ENCODE results near the gene MS4A10.

The MS4A10 gene

DNA sequence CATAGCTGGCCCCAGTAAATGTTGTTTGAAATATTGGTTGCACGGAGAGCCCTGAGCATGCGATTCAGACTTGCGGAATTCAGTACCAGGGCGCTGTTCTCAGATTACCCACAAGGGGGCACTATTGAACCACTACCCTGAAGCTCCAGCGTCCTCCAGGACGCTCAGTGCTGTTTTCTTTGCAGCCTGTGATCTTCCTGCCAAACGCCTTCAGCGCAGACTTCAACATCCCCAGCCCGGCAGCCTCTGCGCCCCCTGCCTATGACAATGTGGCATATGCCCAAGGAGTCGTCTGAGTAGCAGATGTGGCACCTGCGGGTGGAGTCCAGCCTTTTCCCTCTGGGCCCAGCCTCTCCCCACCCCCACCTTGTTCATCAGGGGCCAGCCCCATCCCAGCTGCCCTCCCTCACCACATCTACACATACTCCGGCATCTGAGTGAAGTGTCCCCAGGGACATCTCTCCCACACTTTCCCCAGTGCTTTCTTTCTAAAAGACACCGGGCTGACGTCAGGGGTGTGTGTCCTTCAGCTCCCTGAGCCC is 9.6 kb upstream of the MS4A10 start:
- Histone ChIP-seq H3K9me3 (no peaks in the 10 kb centered on the region), H3K4me3 (no peak overlapping the region), H3K36me3 (no peaks in the 10 kb centered on the region), H3K27me3 (no peaks in the 10 kb centered on the region), H3K4me1 (peaks cover 60% of the 10 kb centered on the region), H3K9ac (peak overlapping the region; percentile 15; the same call in 1 of the 2 replicates), H3K4me2 (peak overlapping the region; percentile 77), H3K27ac (0 out of 2 replicates have a peak overlapping the region, but pooled peaks have one; percentile 52), H4K20me1 (no peaks in the 10 kb centered on the region)
- no peak for TF ChIP-seq Cebpa-rat (IDR thresholded peaks at IDR 0.05)

DNA sequence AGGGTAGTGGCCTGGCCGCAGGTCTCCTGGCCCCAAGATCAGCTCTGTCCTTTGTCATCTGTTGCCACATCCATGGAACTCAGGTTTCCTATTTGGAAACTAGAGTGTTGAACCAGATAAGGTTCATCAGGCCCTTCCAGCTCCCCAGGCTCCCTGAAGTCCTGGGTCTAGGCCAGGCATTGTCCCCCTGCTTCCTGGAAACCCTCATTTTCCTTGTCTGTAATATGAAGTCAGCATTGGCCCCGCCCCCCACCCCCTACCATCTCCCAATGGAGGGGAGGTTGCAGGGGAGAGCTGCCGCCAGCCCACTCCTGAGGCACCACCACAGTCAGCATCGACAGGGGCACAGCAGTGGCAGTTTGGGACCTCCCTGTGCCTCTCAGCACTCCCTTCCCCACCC is 9.0 kb upstream of the MS4A10 start:
- peaks cover 65% of the 10 kb centered on the region for H3K4me1 ChIP-seq

GRCh38 chr11:60777106-60777505 is 8.0 kb upstream of the MS4A10 start:
- peaks cover 65% of the 10 kb centered on the region for H3K4me1 ChIP-seq
- no peak overlapping the region for H3K27ac ChIP-seq
- no peak overlapping the region for H3K9ac ChIP-seq
- no peak overlapping the region for H3K4me3 ChIP-seq
- no peaks in the 10 kb centered on the region for H3K27me3 ChIP-seq
- H4K20me1 ChIP-seq = no peaks in the 10 kb centered on the region
- H3K4me2 ChIP-seq = peak overlapping the region; percentile 72; the same call in 1 of the 2 replicates
- no peak for TF ChIP-seq Cebpa-rat (IDR thresholded peaks at IDR 0.05)
- no peaks in the 10 kb centered on the region for H3K9me3 ChIP-seq
- H3K36me3 ChIP-seq = no peaks in the 10 kb centered on the region

More for the DNA sequence above, 9.0 kb upstream of the MS4A10 start:
- H3K27ac ChIP-seq = peak overlapping the region; percentile 52; the same call in 1 of the 2 replicates
- no peak overlapping the region for H3K4me3 ChIP-seq
- no peaks in the 10 kb centered on the region for H3K9me3 ChIP-seq
- TF ChIP-seq Cebpa-rat (IDR thresholded peaks at IDR 0.05) = no peak
- H3K36me3 ChIP-seq = no peaks in the 10 kb centered on the region
- H4K20me1 ChIP-seq = no peaks in the 10 kb centered on the region
- peak overlapping the region; percentile 15; the same call in 1 of the 2 replicates for H3K9ac ChIP-seq
- H3K27me3 ChIP-seq = no peaks in the 10 kb centered on the region
- H3K4me2 ChIP-seq = peak overlapping the region; percentile 72

DNA sequence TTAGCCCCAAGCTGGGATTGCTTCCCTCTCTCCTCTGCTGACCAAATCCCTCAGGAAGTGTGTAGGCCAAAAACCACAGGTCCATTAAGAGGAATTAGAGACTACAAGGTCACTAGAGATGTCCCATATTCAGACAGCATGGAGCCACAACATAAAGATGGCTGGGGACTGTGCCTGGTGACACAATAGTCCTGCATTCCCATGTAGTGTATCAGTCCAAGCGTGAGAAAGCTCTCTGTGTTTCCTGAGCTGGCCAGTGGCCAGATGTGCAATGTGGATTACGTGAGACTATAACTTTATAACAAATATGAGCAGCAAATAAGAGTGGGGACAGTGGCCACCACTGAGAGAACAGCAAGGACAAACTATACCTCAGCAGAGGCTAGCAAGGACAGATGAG is 7.6 kb upstream of the MS4A10 start:
- Histone ChIP-seq H4K20me1 (no peaks in the 10 kb centered on the region), H3K27me3 (no peaks in the 10 kb centered on the region), H3K36me3 (no peaks in the 10 kb centered on the region), H3K4me3 (no peak overlapping the region), H3K9me3 (no peaks in the 10 kb centered on the region), H3K27ac (no peak overlapping the region), H3K4me2 (no peak overlapping the region), H3K4me1 (peaks cover 61% of the 10 kb centered on the region), H3K9ac (no peak overlapping the region)
- TF ChIP-seq Cebpa-rat (IDR thresholded peaks at IDR 0.05) = no peak

DNA sequence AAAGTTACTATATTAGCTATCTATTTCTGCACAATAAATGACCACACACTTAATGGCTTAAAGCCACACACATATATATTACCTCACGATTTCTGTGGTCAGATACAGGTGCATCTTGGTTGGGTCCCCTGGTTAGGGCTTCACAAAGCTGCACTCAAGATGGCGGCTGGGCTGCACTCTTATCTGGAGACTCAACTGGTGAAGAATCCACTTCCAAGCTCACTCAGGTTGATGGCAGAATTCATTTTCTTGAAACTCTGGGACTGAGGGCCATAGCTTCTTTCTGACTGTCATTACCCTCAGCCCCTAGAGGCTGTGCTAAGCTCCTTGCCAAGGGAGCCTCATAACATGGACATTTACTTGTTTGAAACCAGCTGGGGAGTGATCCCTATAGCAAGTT is 5.1 kb upstream of the MS4A10 start:
- no peaks in the 10 kb centered on the region for H3K27me3 ChIP-seq
- H4K20me1 ChIP-seq = no peaks in the 10 kb centered on the region
- no peak overlapping the region for H3K9ac ChIP-seq
- H3K36me3 ChIP-seq = no peaks in the 10 kb centered on the region
- no peaks in the 10 kb centered on the region for H3K9me3 ChIP-seq
- no peak for TF ChIP-seq Cebpa-rat (IDR thresholded peaks at IDR 0.05)
- H3K4me3 ChIP-seq = no peak overlapping the region
- peaks cover 36% of the 10 kb centered on the region for H3K4me1 ChIP-seq
- H3K27ac ChIP-seq = no peak overlapping the region
- H3K4me2 ChIP-seq = no peak overlapping the region

DNA sequence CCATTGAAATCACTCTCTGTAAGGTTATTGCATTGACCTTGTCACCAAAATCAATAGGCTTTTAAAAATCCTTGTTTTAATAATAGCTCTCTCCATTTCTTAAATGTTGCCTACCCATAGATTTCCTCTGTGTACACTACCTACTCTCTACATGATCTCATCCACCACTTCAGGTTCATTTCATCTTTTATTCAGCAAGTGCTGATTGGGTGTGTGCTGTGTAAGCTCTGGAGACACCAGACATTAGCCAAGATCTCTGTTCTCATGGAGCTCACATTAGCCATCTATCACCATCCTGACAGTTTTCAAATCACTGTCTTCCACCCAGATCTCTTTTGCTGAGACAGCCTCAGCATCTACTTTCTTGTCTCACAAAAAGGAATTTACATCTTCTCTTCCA is 4.4 kb upstream of the MS4A10 start:
- no peak for TF ChIP-seq Cebpa-rat (IDR thresholded peaks at IDR 0.05)
- Histone ChIP-seq H4K20me1 (no peaks in the 10 kb centered on the region), H3K9me3 (no peaks in the 10 kb centered on the region), H3K4me1 (peaks cover 31% of the 10 kb centered on the region), H3K36me3 (no peaks in the 10 kb centered on the region), H3K27me3 (no peaks in the 10 kb centered on the region), H3K27ac (no peak overlapping the region), H3K4me2 (no peak overlapping the region), H3K9ac (no peak overlapping the region), H3K4me3 (no peak overlapping the region)

GRCh38 chr11:60781286-60781980 is 3.7 kb upstream of the MS4A10 start:
- H3K4me2 ChIP-seq = no peak overlapping the region
- TF ChIP-seq Cebpa-rat (IDR thresholded peaks at IDR 0.05) = no peak

GRCh38 chr11:60781981-60782316 is 3.2 kb upstream of the MS4A10 start:
- Histone ChIP-seq H3K4me3 (no peak overlapping the region), H3K4me2 (no peak overlapping the region), H4K20me1 (no peaks in the 10 kb centered on the region), H3K36me3 (no peaks in the 10 kb centered on the region), H3K27ac (no peak overlapping the region), H3K9ac (no peak overlapping the region), H3K4me1 (peaks cover 30% of the 10 kb centered on the region), H3K27me3 (no peaks in the 10 kb centered on the region), H3K9me3 (no peaks in the 10 kb centered on the region)
- no peak for TF ChIP-seq Cebpa-rat (IDR thresholded peaks at IDR 0.05)

More at GRCh38 chr11:60781286-60781980, 3.7 kb upstream of the MS4A10 start:
- Histone ChIP-seq H3K27ac (no peak overlapping the region), H3K27me3 (no peaks in the 10 kb centered on the region), H3K36me3 (no peaks in the 10 kb centered on the region), H3K9me3 (no peaks in the 10 kb centered on the region), H3K4me3 (no peak overlapping the region), H4K20me1 (no peaks in the 10 kb centered on the region), H3K9ac (no peak overlapping the region), H3K4me1 (peaks cover 30% of the 10 kb centered on the region)

DNA sequence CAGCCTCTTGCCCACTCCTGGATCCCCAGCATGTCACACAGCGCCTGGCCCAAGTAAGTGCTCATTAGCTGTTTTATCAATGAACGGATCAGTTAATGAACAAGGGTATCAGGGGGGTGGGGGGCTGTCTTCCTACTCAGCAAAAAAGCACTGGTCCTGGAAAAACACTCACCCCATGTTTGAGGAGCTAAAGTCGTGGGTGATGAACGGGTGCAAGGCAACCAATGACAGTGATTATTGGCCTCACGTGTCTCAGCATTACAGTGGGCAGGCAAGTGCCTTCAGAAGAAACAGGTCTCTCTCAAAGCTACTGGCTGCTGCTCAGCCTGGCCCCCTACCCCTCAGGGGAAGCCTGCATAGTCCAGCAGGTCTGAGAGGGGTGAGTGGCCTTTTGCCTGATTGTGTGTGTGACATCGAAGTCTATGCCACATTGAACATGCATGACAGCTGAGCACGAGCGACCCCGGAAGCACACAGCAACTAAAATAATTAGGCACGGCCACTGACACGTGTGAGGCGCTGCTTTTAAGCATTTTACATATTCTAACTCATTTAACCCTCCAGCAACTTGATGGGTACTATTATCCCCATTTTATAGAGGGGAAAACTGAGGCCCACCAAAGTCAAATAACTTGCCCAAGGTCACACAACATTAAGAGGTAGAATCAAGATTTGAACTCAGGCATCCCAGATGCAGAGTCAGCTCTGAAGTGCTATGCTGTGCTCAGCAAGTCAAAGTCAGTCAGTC is 2.6 kb upstream of the MS4A10 start:
- no peak overlapping the region for H3K27ac ChIP-seq
- H3K9me3 ChIP-seq = no peaks in the 10 kb centered on the region
- no peak for TF ChIP-seq Cebpa-rat (IDR thresholded peaks at IDR 0.05)
- no peak overlapping the region for H3K4me3 ChIP-seq
- peaks cover 30% of the 10 kb centered on the region for H3K4me1 ChIP-seq
- H3K36me3 ChIP-seq = no peaks in the 10 kb centered on the region
- H3K9ac ChIP-seq = no peak overlapping the region
- no peaks in the 10 kb centered on the region for H3K27me3 ChIP-seq
- H3K4me2 ChIP-seq = no peak overlapping the region
- no peaks in the 10 kb centered on the region for H4K20me1 ChIP-seq

GRCh38 chr11:60783141-60783484 is 2.0 kb upstream of the MS4A10 start:
- Histone ChIP-seq H3K36me3 (no peaks in the 10 kb centered on the region), H3K4me2 (no peak overlapping the region), H4K20me1 (no peaks in the 10 kb centered on the region), H3K9me3 (no peaks in the 10 kb centered on the region), H3K27me3 (no peaks in the 10 kb centered on the region), H3K4me1 (peaks cover 30% of the 10 kb centered on the region), H3K4me3 (no peak overlapping the region), H3K27ac (no peak overlapping the region), H3K9ac (no peak overlapping the region)
- no peak for TF ChIP-seq Cebpa-rat (IDR thresholded peaks at IDR 0.05)
